Suppressor macrophage treated with lipopolysaccharide for 4 hours (primary cell): ENCODE data around the gene PRR5.
"Not testable (repeated sequence)": the region's sequence is repeated elsewhere in the genome, so short reads cannot be mapped to it uniquely, and the experiment has no call there.

Experiments
- DNase-seq: peaks from one replicate; pipeline ENCODE4 v3.0.0-alpha.2; 2020

PRR5 gene

GRCh38 chr22:44673406-44673805, 28.6 kb upstream of the PRR5 start:
- no peak for DNase-seq

GRCh38 chr22:44676066-44676440, 26.0 kb upstream of the PRR5 start:
- not testable (repeated sequence) for DNase-seq

- DNase-seq: peak; percentile 41
Measured at GRCh38 chr22:44676441-44677352, 25.3 kb upstream of the PRR5 start.

- DNase-seq: no peak
Measured at GRCh38 chr22:44677353-44677840, 24.6 kb upstream of the PRR5 start.

GRCh38 chr22:44677871-44678555, 24.0 kb upstream of the PRR5 start:
- no peak for DNase-seq

GRCh38 chr22:44678556-44679305, 23.3 kb upstream of the PRR5 start:
- no peak for DNase-seq

GRCh38 chr22:44679306-44679647, 22.7 kb upstream of the PRR5 start:
- DNase-seq: not testable (repeated sequence)

- no peak for DNase-seq
Measured at GRCh38 chr22:44680058-44680457, 21.9 kb upstream of the PRR5 start.

- DNase-seq: no peak
Measured at GRCh38 chr22:44680481-44680894, 21.5 kb upstream of the PRR5 start.

- no peak for DNase-seq
Measured at GRCh38 chr22:44682556-44683168, 19.3 kb upstream of the PRR5 start.

GRCh38 chr22:44683237-44683636, 18.8 kb upstream of the PRR5 start:
- DNase-seq: no peak

GRCh38 chr22:44683881-44684280, 18.1 kb upstream of the PRR5 start:
- DNase-seq: no peak

GRCh38 chr22:44684506-44685383, 17.3 kb upstream of the PRR5 start:
- peak; percentile 98 for DNase-seq

GRCh38 chr22:44685384-44686056, 16.5 kb upstream of the PRR5 start:
- peak; percentile 85 for DNase-seq

- DNase-seq: no peak
Measured at GRCh38 chr22:44686873-44687600, 15.0 kb upstream of the PRR5 start.

GRCh38 chr22:44689173-44689572, 12.8 kb upstream of the PRR5 start:
- DNase-seq: no peak

- DNase-seq: no peak
Measured at GRCh38 chr22:44689915-44690524, 12.0 kb upstream of the PRR5 start.

- no peak for DNase-seq
Measured at GRCh38 chr22:44691796-44692661, 10.0 kb upstream of the PRR5 start.

- DNase-seq: no peak
Measured at GRCh38 chr22:44692662-44693007, 9.4 kb upstream of the PRR5 start.
